ENCODE data around the gene HECTD4.

DNA sequence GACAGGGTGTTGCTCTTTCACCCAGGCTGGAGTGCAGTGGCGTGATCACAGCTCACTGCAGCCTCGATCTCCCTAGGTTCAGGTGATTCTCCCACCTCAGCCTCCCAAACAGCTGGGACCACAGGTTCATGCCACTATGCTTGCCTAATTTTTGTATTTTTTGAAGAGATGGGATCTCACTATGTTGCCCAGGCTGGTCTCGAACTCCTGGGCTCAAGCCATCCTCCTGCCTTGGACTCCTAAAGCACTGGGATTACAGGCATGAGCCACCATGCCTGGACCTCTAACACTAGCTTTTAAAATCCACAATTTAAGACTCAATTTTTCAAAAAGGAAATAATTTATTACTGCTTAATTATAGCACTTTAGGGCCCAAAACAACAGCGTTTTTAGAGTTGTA is 149.0 kb downstream of the HECTD4 start:
- no peak for TF ChIP-seq CTCF (conservative IDR thresholded peaks at IDR 0.05; ENCODE audit: low read length)
- no peak for TF ChIP-seq EZH2phosphoT487 (IDR thresholded peaks at IDR 0.05; ENCODE audit: borderline replicate concordance)

All from Loucy (cell line).